ENCODE results near the gene ARFGEF3. TPM values are rescaled to one million over a fixed set of nuclear protein-coding genes. Genes with fewer than 3 reads are reported as not detected.

The ARFGEF3 gene
- total and polyA plus RNA-seq, 4 donors: 0.06 to 0.33 (median 0.16) TPM

- no peak overlapping the region for H3K9ac ChIP-seq (ENCODE audit: low read depth in 1 of 2, low read length in 2 of 2)
- no peak overlapping the region for H3K27ac ChIP-seq (ENCODE audit: low read depth in 1 of 2, low read length in 2 of 2)
Measured at GRCh38 chr6:138230759-138231380, 69.1 kb downstream of the ARFGEF3 start.

More at GRCh38 chr6:138230759-138231380, 69.1 kb downstream of the ARFGEF3 start:
- TF ChIP-seq REST (IDR thresholded peaks at IDR 0.05) (no peak), SP1 (IDR thresholded peaks at IDR 0.05) (no peak), FOXA1 (IDR thresholded peaks at IDR 0.05) (no peak), YY1 (IDR thresholded peaks at IDR 0.05) (no peak), TAF1 (conservative IDR thresholded peaks at IDR 0.05) (no peak), ATF3 (IDR thresholded peaks at IDR 0.05) (no peak), RXRA (IDR thresholded peaks at IDR 0.05) (no peak), GABPA (IDR thresholded peaks at IDR 0.05 in 1 of 2, conservative IDR thresholded peaks at IDR 0.05 in 1 of 2) (no peak), ZBTB33 (IDR thresholded peaks at IDR 0.05) (no peak), HNF4G (IDR thresholded peaks at IDR 0.05) (no peak), CTCF (IDR thresholded peaks at IDR 0.05; ENCODE audit: low read depth, low read length, missing input control) (no peak), RAD21 (IDR thresholded peaks at IDR 0.05) (no peak), JUND (IDR thresholded peaks at IDR 0.05) (no peak), FOXA2 (IDR thresholded peaks at IDR 0.05) (no peak)
- Histone ChIP-seq H3K4me1 (ENCODE audit: control insufficient read depth in 4 of 4, insufficient read depth in 4 of 4, low read length in 3 of 4) (peaks cover 0 to 4% (median 0%) of the 10 kb centered on the region in 4 donors), H3K4me3 (ENCODE audit: low read depth in 1 of 3, low read length in 3 of 3) (no peak overlapping the region), H3K27me3 (ENCODE audit: control insufficient read depth in 4 of 4, insufficient read depth in 4 of 4, low read length in 3 of 4) (no peaks in the 10 kb centered on the region), H3K36me3 (ENCODE audit: control insufficient read depth in 4 of 4, insufficient read depth in 3 of 4, low read depth in 1 of 4, low read length in 3 of 4) (no peaks in the 10 kb centered on the region), H3K9me3 (ENCODE audit: control insufficient read depth in 4 of 4, low read length in 3 of 4) (no peaks in the 10 kb centered on the region)
- WGBS: 83% methylated on average over 3 of the region's 3 CpGs
- DNase-seq (ENCODE audit: low spot score): no peak
